Endothelial cell of umbilical vein (primary cell): ENCODE data around the gene CCDC91. TPM values are rescaled to one million over a fixed set of nuclear protein-coding genes. Genes with fewer than 3 reads are reported as not detected.

Experiments used
- BruUV-seq: library from RNA; stranded (reverse); fragments of 400-500 nt; replicated peaks from 2 replicates; lab custom pipeline; 2021; lab: Mats Ljungman, UMichigan
- CTCF ChIA-PET: fragments of 300-600, 350-600 bp; sonication (Branson Sonifier 250); formaldehyde crosslinking; loops from one replicate; lab custom pipeline; 2021; ENCODE audit warnings: antibody characterized with exemption, inconsistent platforms; lab: Charles Lee
- POLR2A ChIA-PET: fragments of 300-600, 350-600 bp; sonication (Branson Sonifier 250); formaldehyde crosslinking; loops from one replicate; lab custom pipeline; 2021; ENCODE audit warnings: antibody characterized with exemption, inconsistent platforms; lab: Charles Lee
- DNase-seq: peaks from one replicate; pipeline ENCODE4 v3.0.0-alpha.2; 2011; ENCODE audit warnings: low read depth, low spot score
- FAIRE-seq: peaks from 2 replicates; lab custom pipeline; 2011; peaks lifted over from hg19 to GRCh38; lab: Jason Lieb, UNC
- H2AFZ ChIP-seq: 2 replicates; pipeline ENCODE4 v1.6.0; 2012; ENCODE audit warnings: low read depth, low read length, control low read depth, inconsistent platforms
- H3K27ac ChIP-seq: 2 replicates; pipeline ENCODE4 v1.5.1; 2011; ENCODE audit warnings: low read depth, mild to moderate bottlenecking, control low read depth, low read length, moderate library complexity; ENCODE audit not compliant: insufficient read depth
- H3K27me3 ChIP-seq, 2 experiments: 2 replicates each; pipeline versions ENCODE4 v1.6.0 to v1.6.1; 2011; ENCODE audit warnings: low read length in 2 of 2, mixed read lengths in 1 of 2; ENCODE audit not compliant: control insufficient read depth in 2 of 2, insufficient read depth in 2 of 2
- H3K36me3 ChIP-seq, 2 experiments: 2 replicates in 1 of 2; 3 replicates in 1 of 2; pipeline ENCODE4 v1.5.1; 2011; ENCODE audit warnings: low read length in 2 of 2, mild to moderate bottlenecking in 1 of 2, moderate library complexity in 1 of 2; ENCODE audit not compliant: control insufficient read depth in 2 of 2, insufficient read depth in 2 of 2; ENCODE audit errors: extremely low read depth in 1 of 2
- H3K4me1 ChIP-seq: 3 replicates; pipeline ENCODE4 v1.5.1; 2011; ENCODE audit warnings: mild to moderate bottlenecking, low read length; ENCODE audit not compliant: control insufficient read depth, insufficient read depth; ENCODE audit errors: extremely low read depth
- H3K4me2 ChIP-seq: 2 replicates; pipeline ENCODE4 v1.6.1; 2011; ENCODE audit warnings: low read length, control low read depth, mixed read lengths; ENCODE audit not compliant: insufficient read depth
- H3K4me3 ChIP-seq, 3 experiments: fragments of 200-600 bp in 1 of 3; sonication (generic), shearing (Covaris generic) in 1 of 3; replicated peaks in 1 of 3; 2 replicates each; pipeline ENCODE4 v1.5.1; 2011 to 2016; ENCODE audit warnings: control low read depth in 3 of 3, low read length in 3 of 3, mild to moderate bottlenecking in 2 of 3, inconsistent platforms in 1 of 3, low read depth in 1 of 3, moderate library complexity in 1 of 3; ENCODE audit not compliant: insufficient read depth in 1 of 3
- H3K79me2 ChIP-seq: 2 replicates; pipeline ENCODE4 v1.6.0; 2012; ENCODE audit warnings: low read length, inconsistent platforms; ENCODE audit not compliant: control insufficient read depth, insufficient read depth
- H3K9ac ChIP-seq: replicated peaks from 2 replicates; pipeline ENCODE3; 2011; ENCODE audit warnings: low read length, control low read depth; ENCODE audit not compliant: insufficient read depth; ENCODE audit errors: extremely low read depth
- H3K9me1 ChIP-seq: replicated peaks from 3 replicates; pipeline ENCODE4 v1.6.0; 2011; ENCODE audit warnings: mild to moderate bottlenecking, low read length; ENCODE audit not compliant: control insufficient read depth, insufficient read depth; ENCODE audit errors: extremely low read depth
- H3K9me3 ChIP-seq: replicated peaks from 2 replicates; pipeline ENCODE4 v1.5.1; 2012; ENCODE audit warnings: low read length, inconsistent platforms; ENCODE audit not compliant: control insufficient read depth, insufficient read depth
- H4K20me1 ChIP-seq: replicated peaks from 2 replicates; pipeline ENCODE3; 2011; ENCODE audit warnings: mild to moderate bottlenecking, low read length; ENCODE audit not compliant: control insufficient read depth, insufficient read depth; ENCODE audit errors: extremely low read depth
- EZH2 ChIP-seq: IDR thresholded peaks from 2 replicates; pipeline ENCODE4 v1.6.1; 2012; ENCODE audit warnings: borderline replicate concordance, low read depth, mild to moderate bottlenecking, moderate library complexity, low read length, inconsistent platforms; ENCODE audit not compliant: severe bottlenecking
- FOS ChIP-seq: IDR thresholded peaks from 2 replicates; pipeline ENCODE4 v1.6.1; 2011; ENCODE audit warnings: mild to moderate bottlenecking, low read length, moderate library complexity, borderline replicate concordance; ENCODE audit not compliant: insufficient read depth
- GATA2 ChIP-seq: IDR thresholded peaks from 2 replicates; pipeline ENCODE4 v1.7.0; 2011; ENCODE audit warnings: low read depth, mild to moderate bottlenecking, moderate library complexity, mixed read lengths, low read length; ENCODE audit not compliant: insufficient read length, insufficient read depth
- JUN ChIP-seq: IDR thresholded peaks from 2 replicates; pipeline ENCODE4 v1.6.1; 2011; ENCODE audit warnings: borderline replicate concordance, low read depth; ENCODE audit not compliant: insufficient read length, insufficient read depth
- MYC ChIP-seq: IDR thresholded peaks from one replicate; pipeline ENCODE4 v1.6.1; 2011; ENCODE audit warnings: mild to moderate bottlenecking, low read depth, low read length
- POLR2A ChIP-seq: IDR thresholded peaks from 2 replicates; pipeline ENCODE4 v1.6.1; 2012; ENCODE audit warnings: low read depth, mild to moderate bottlenecking, control low read depth, low read length
- POLR2AphosphoS5 ChIP-seq: IDR thresholded peaks from 2 replicates; pipeline ENCODE4 v1.6.1; 2012; ENCODE audit warnings: low read depth, mild to moderate bottlenecking, control low read depth, low read length, moderate library complexity; ENCODE audit not compliant: insufficient read depth
- dilution Hi-C: fragments of 300-500 bp; cut with MboI; formaldehyde crosslinking; loops from one replicate; pipeline ENCODE4 v1.15.0; 2019; ENCODE audit warnings: low sequenced_read_pairs; ENCODE audit not compliant: extremely low pct_ligation_motif_present
- intact Hi-C: fragments of 100-400 bp; cut with micrococcal nuclease; formaldehyde crosslinking; loops from one replicate; pipeline ENCODE4 v1.10.0; 2022
- polyA plus RNA-seq, 4 experiments: library from polyadenylated mRNA; depleted of rRNA in 3 of 4; stranded (reverse) in 3 of 4; unstranded in 1 of 4; fragments of >200 nt; gene quantifications; 2 replicates each; pipeline versions ENCODE4 v1.2.1 to v1.2.3, GENCODE V29; 2011 to 2012; ENCODE audit warnings: missing spikeins in 1 of 4
- total RNA-seq: library from RNA; stranded (reverse); gene quantifications from 2 replicates; pipeline ENCODE4 v1.2.3, GENCODE V29; 2021
- TF ChIP-seq, protein P1 (sequence below), 2 donors: IDR thresholded peaks; 1 replicate in 1 of 2; 2 replicates in 1 of 2; pipeline ENCODE4 v1.5.1; 2011; ENCODE audit warnings: low read length in 2 of 2, mild to moderate bottlenecking in 2 of 2, moderate library complexity in 2 of 2, control low read depth in 1 of 2, inconsistent platforms in 1 of 2, low read depth in 1 of 2; ENCODE audit not compliant: insufficient read depth in 1 of 2; ENCODE audit errors: extremely low read depth in 1 of 2
- TF ChIP-seq, protein P2 (sequence below): IDR thresholded peaks from 2 replicates; pipeline ENCODE4 v1.6.1; 2011; ENCODE audit not compliant: insufficient read depth, insufficient read length

Gene CCDC91
- total and polyA plus RNA-seq, 2 donors (not counting 3 experiments of a cell fraction or from before 2014, with no cell fraction given) = 3.8 to 10.5 TPM

DNA sequence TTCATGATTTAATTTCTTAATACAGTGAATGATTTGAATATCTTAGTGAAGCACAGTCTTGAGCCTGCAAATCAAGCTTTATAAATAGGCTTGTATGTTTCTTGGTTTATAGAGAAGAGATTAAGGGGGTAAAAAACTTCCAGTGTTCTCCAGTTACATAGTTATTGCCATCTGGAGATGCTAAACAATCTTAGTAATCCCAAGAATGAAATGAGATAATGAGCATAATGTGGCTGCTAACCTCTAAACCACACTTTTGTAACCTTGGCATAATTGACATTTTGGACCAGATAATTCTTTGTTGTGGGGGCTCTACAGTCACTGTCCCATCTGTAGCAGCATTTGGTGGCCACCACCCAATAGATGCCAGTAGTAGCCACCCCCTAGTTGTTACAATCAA is 316.8 kb downstream of the CCDC91 start:
- CTCF ChIA-PET = interaction anchor here (0.7 kb wide), 1 partner anchor 240 kb away, joined by 3 read pairs; no protein-coding TSS in a partner anchor

More for the DNA sequence above, 316.8 kb downstream of the CCDC91 start:
- Histone ChIP-seq H2AFZ (no peak overlapping the region), H3K4me1 (no peaks in the 10 kb centered on the region), H3K9me3 (no peaks in the 10 kb centered on the region), H3K27me3 (no peaks in the 10 kb centered on the region), H3K4me3 (no peak overlapping the region), H3K36me3 (no peaks in the 10 kb centered on the region), H3K79me2 (no peaks in the 10 kb centered on the region), H4K20me1 (no peaks in the 10 kb centered on the region), H3K27ac (no peak overlapping the region), H3K9ac (no peak overlapping the region), H3K4me2 (no peak overlapping the region), H3K9me1 (no peaks in the 10 kb centered on the region)
- BruUV-seq = no TSS peak
- dilution Hi-C loops (no loop called here), intact Hi-C loops (no loop called here)
- POLR2A ChIA-PET = no interaction called here
- no peak for DNase-seq
- no peak for FAIRE-seq
- no peak for TF ChIP-seq POLR2AphosphoS5
- TF ChIP-seq, protein P1, sequence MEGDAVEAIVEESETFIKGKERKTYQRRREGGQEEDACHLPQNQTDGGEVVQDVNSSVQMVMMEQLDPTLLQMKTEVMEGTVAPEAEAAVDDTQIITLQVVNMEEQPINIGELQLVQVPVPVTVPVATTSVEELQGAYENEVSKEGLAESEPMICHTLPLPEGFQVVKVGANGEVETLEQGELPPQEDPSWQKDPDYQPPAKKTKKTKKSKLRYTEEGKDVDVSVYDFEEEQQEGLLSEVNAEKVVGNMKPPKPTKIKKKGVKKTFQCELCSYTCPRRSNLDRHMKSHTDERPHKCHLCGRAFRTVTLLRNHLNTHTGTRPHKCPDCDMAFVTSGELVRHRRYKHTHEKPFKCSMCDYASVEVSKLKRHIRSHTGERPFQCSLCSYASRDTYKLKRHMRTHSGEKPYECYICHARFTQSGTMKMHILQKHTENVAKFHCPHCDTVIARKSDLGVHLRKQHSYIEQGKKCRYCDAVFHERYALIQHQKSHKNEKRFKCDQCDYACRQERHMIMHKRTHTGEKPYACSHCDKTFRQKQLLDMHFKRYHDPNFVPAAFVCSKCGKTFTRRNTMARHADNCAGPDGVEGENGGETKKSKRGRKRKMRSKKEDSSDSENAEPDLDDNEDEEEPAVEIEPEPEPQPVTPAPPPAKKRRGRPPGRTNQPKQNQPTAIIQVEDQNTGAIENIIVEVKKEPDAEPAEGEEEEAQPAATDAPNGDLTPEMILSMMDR (IDR thresholded peaks at IDR 0.05; ENCODE audit: extremely low read depth in 1 of 2, insufficient read depth in 1 of 2, low read depth in 1 of 2, low read length in 2 of 2) = no peak
- TF ChIP-seq POLR2A = no peak
- no peak for TF ChIP-seq MYC
- no peak for TF ChIP-seq GATA2
- TF ChIP-seq, protein P2, sequence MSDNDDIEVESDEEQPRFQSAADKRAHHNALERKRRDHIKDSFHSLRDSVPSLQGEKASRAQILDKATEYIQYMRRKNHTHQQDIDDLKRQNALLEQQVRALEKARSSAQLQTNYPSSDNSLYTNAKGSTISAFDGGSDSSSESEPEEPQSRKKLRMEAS = no peak
- TF ChIP-seq EZH2 = no peak
- no peak for TF ChIP-seq JUN
- TF ChIP-seq FOS = no peak
